Spleen (tissue), 11 donors: ENCODE measurements around the gene SPTLC1. TPM values are rescaled to one million over a fixed set of nuclear protein-coding genes. Genes with fewer than 3 reads are reported as not detected.
"Not testable (repeated sequence)": the region's sequence is repeated elsewhere in the genome, so short reads cannot be mapped to it uniquely, and the experiment has no call there.

Experiments
- DNase-seq: peaks from one replicate; pipeline ENCODE4 v3.0.0-alpha.2; 2020
- H3K27ac ChIP-seq, 8 donors: fragments of 200-600 bp; sonication (generic) in 7 of 8; 1 replicate in 4 of 8; 2 replicates in 4 of 8; pipeline versions ENCODE4 v1.5.0 to v1.8.0; 2016 to 2021; ENCODE audit warnings: inconsistent platforms in 4 of 8, mild to moderate bottlenecking in 4 of 8, moderate library complexity in 1 of 8
- H3K27me3 ChIP-seq, 7 donors: fragments of 200-600 bp; sonication (generic) in 6 of 7; replicated peaks in 1 of 7; 1 replicate in 4 of 7; 2 replicates in 3 of 7; pipeline versions ENCODE4 v1.5.0 to v1.8.0; 2016 to 2021; ENCODE audit warnings: inconsistent platforms in 3 of 7, mild to moderate bottlenecking in 1 of 7
- H3K36me3 ChIP-seq, 6 donors: fragments of 200-600 bp; sonication (generic) in 5 of 6; 1 replicate in 4 of 6; 2 replicates in 2 of 6; pipeline versions ENCODE4 v1.5.0 to v1.8.0; 2016 to 2021; ENCODE audit warnings: inconsistent platforms in 2 of 6
- H3K4me1 ChIP-seq, 6 donors: fragments of 200-600 bp; sonication (generic) in 5 of 6; 1 replicate in 3 of 6; 2 replicates in 3 of 6; pipeline versions ENCODE4 v1.5.0 to v1.8.0; 2016 to 2021; ENCODE audit warnings: inconsistent platforms in 3 of 6
- H3K4me3 ChIP-seq, 8 donors: fragments of 200-600 bp; sonication (generic) in 7 of 8; 1 replicate in 4 of 8; 2 replicates in 4 of 8; pipeline versions ENCODE4 v1.5.0 to v1.8.0; 2016 to 2021; ENCODE audit warnings: inconsistent platforms in 4 of 8, mild to moderate bottlenecking in 4 of 8, moderate library complexity in 2 of 8
- H3K9me3 ChIP-seq, 8 donors: fragments of 200-600 bp; sonication (generic) in 7 of 8; 1 replicate in 4 of 8; 2 replicates in 4 of 8; pipeline versions ENCODE4 v1.5.0 to v1.8.0; 2016 to 2021; ENCODE audit warnings: inconsistent platforms in 4 of 8
- POLR2A ChIP-seq, 3 donors: fragments of 450-650 bp; IDR thresholded peaks; one replicate each; pipeline ENCODE4 v1.5.1; 2017; ENCODE audit warnings: antibody characterized with exemption in 3 of 3, mild to moderate bottlenecking in 1 of 3
- POLR2AphosphoS5 ChIP-seq, 3 donors: sonication (generic); formaldehyde crosslinking; IDR thresholded peaks; one replicate each; pipeline ENCODE4 v1.5.1; 2017; ENCODE audit warnings: antibody characterized with exemption in 3 of 3
- WGBS, 5 donors: extraction: QIAGEN DNeasy Blood & Tissue Kit in 3 of 5; methylation state at CpG; one replicate each; pipeline versions ENCODE4 v1.1.5 to v1.1.7; 2013 to 2018; 5-methylcytosine and 5-hydroxymethylcytosine counted together
- intact Hi-C: fragments of 100-400 bp; cut with DNase I; formaldehyde crosslinking; loops from one replicate; pipeline ENCODE4 v1.15.0; 2023; ENCODE audit warnings: low total_unique reads
- polyA plus RNA-seq, 3 donors: library from polyadenylated mRNA; stranded (reverse); fragments of 200-250 nt; gene quantifications; one replicate each; pipeline ENCODE4 v1.2.1, GENCODE V29; 2013
- total RNA-seq, 7 donors: library from RNA; depleted of rRNA in 3 of 7; stranded (reverse); fragments of >200 nt in 3 of 7; fragmentation: NEBNext Ultra II Directional in 4 of 7; extraction: Animal tissue kit (Norgen Biotek cat#: 25700) in 4 of 7; gene quantifications; one replicate each; pipeline versions ENCODE4 v1.1.0 to v1.2.1, GENCODE V29; 2016 to 2021
- TF ChIP-seq, protein P1 (sequence below), 11 experiments: fragments of 200-600 bp in 7 of 11; fragments of 450-650 bp in 4 of 11; sonication (generic) in 4 of 11; IDR thresholded peaks in 8 of 11; conservative IDR thresholded peaks in 3 of 11; 1 replicate in 7 of 11; 2 replicates in 4 of 11; pipeline versions ENCODE4 v1.4.0 to v1.8.0; 2016 to 2021; ENCODE audit warnings: antibody characterized with exemption in 11 of 11, inconsistent platforms in 4 of 11, mild to moderate bottlenecking in 1 of 11
- donor health status: healthy with polysubstance abuse.
- donor health status: DM: no; HTN: no; CAD: no; lungs with moderate emphysema.
- donor health status: DM: no; HTN: no; CAD: no.
- donor health status: Bipolar disorder and iron deficiency.
- donor health status: healthy.
- donor health status: DM: no; HTN: no; CAD: no.
- donor health status: DM: yes; HTN: yes; CAD: no.

The SPTLC1 gene
- total and polyA plus RNA-seq, 10 donors = 15.9 to 75.1 (median 58.4) TPM

DNA sequence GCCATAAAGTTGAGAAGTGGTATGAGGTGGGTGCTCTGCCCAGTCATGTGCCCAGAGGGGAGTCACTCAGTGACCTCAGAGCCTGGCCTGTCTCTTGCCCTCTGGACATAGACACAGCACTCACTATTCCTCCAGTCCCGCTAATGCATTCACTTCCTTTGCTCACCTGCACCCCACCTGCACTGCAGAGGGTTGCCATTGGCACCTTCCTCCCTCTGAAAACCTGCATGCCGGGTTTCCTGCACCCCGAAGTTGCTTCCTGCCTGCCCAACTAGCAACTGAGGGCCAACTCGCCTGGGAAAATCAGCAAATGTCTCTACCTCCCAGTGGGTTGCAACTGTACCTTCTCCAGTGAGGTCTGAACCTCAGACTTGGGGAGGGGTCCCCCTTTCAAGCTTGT, 48.1 kb upstream of the SPTLC1 start:
- WGBS, 5 donors = 75 to 88% (median 81%) methylated on average over 4 of the region's 4 CpGs
- no peak overlapping the region for H3K4me3 ChIP-seq
- H3K4me1 ChIP-seq = no peaks in the 10 kb centered on the region
- peaks cover 0 to 4% (median 0%) of the 10 kb centered on the region in 7 donors for H3K27me3 ChIP-seq
- TF ChIP-seq, protein P1, sequence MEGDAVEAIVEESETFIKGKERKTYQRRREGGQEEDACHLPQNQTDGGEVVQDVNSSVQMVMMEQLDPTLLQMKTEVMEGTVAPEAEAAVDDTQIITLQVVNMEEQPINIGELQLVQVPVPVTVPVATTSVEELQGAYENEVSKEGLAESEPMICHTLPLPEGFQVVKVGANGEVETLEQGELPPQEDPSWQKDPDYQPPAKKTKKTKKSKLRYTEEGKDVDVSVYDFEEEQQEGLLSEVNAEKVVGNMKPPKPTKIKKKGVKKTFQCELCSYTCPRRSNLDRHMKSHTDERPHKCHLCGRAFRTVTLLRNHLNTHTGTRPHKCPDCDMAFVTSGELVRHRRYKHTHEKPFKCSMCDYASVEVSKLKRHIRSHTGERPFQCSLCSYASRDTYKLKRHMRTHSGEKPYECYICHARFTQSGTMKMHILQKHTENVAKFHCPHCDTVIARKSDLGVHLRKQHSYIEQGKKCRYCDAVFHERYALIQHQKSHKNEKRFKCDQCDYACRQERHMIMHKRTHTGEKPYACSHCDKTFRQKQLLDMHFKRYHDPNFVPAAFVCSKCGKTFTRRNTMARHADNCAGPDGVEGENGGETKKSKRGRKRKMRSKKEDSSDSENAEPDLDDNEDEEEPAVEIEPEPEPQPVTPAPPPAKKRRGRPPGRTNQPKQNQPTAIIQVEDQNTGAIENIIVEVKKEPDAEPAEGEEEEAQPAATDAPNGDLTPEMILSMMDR (IDR thresholded peaks at IDR 0.05 in 8 of 11, conservative IDR thresholded peaks at IDR 0.05 in 3 of 11) = no peak
- no peak for TF ChIP-seq POLR2AphosphoS5 (IDR thresholded peaks at IDR 0.05)
- no peak for TF ChIP-seq POLR2A (IDR thresholded peaks at IDR 0.05)
- no peaks in the 10 kb centered on the region for H3K36me3 ChIP-seq
- no peak for DNase-seq
- peaks cover 0 to 26% (median 21%) of the 10 kb centered on the region in 8 donors for H3K9me3 ChIP-seq
- H3K27ac ChIP-seq = no peak overlapping the region
- intact Hi-C loops = no loop called here

DNA sequence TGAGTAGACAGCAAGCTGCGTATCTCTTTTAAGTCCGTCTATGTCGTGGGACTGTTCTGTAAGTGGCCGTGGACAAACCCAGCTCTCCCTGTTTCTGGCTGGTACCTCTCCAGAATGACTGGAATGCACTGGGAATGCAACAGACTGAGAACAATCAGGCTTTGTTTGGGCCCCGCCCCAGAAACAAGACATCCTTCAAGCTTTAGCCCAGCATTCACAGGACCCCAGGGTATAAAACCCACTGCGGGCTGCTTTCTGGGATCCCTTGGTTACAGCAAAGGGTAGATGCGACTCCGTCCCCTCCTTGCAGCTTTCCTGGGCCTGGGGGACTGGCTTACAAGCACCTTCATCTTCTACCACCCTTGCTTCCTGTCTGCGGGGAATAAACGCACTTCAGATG, 45.6 kb upstream of the SPTLC1 start:
- Histone ChIP-seq H3K36me3 (no peaks in the 10 kb centered on the region), H3K4me1 (no peaks in the 10 kb centered on the region), H3K27ac (no peak overlapping the region), H3K9me3 (peaks cover 0 to 19% (median 18%) of the 10 kb centered on the region in 8 donors), H3K27me3 (peaks cover 0 to 8% (median 0%) of the 10 kb centered on the region in 7 donors), H3K4me3 (no peak overlapping the region)
- intact Hi-C loops = no loop called here
- DNase-seq = no peak
- 92 to 96% (median 94%) methylated on average over 10 of the region's 10 CpGs for WGBS, 5 donors
- TF ChIP-seq, protein P1 (IDR thresholded peaks at IDR 0.05 in 8 of 11, conservative IDR thresholded peaks at IDR 0.05 in 3 of 11) = no peak
- TF ChIP-seq POLR2A (IDR thresholded peaks at IDR 0.05) (no peak), POLR2AphosphoS5 (IDR thresholded peaks at IDR 0.05) (no peak)

DNA sequence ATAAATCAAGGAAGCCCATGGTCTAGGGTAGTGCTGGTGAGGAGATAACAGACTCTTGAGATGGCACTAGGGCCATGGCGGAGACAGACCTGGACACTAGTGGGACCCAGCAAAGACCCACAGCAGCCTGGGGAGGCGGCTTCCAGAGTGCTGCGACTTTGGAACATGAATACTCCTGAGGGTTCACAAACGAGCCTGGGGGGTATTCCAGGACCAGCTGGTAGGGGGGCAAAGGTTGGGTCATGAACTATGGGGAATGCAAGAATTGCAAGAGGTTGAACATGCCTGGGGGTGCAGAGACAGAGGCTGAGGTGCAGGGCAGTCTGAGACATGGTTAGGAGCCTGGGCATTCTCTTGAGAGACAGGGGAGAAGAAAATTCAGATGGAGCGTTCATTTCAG, 43.8 kb upstream of the SPTLC1 start:
- intact Hi-C loops = no loop called here
- no peak for DNase-seq
- 80 to 87% (median 85%) methylated on average over 5 of the region's 5 CpGs for WGBS, 5 donors
- TF ChIP-seq POLR2A (IDR thresholded peaks at IDR 0.05) = no peak
- TF ChIP-seq, protein P1 (IDR thresholded peaks at IDR 0.05 in 8 of 11, conservative IDR thresholded peaks at IDR 0.05 in 3 of 11) = no peak
- TF ChIP-seq POLR2AphosphoS5 (IDR thresholded peaks at IDR 0.05) = no peak
- no peak overlapping the region for H3K27ac ChIP-seq
- peaks cover 0 to 2% (median under 1%) of the 10 kb centered on the region in 8 donors for H3K9me3 ChIP-seq
- H3K4me1 ChIP-seq = no peaks in the 10 kb centered on the region
- H3K36me3 ChIP-seq = no peaks in the 10 kb centered on the region
- H3K27me3 ChIP-seq = peaks cover 0 to 8% (median 0%) of the 10 kb centered on the region in 7 donors
- no peak overlapping the region for H3K4me3 ChIP-seq

DNA sequence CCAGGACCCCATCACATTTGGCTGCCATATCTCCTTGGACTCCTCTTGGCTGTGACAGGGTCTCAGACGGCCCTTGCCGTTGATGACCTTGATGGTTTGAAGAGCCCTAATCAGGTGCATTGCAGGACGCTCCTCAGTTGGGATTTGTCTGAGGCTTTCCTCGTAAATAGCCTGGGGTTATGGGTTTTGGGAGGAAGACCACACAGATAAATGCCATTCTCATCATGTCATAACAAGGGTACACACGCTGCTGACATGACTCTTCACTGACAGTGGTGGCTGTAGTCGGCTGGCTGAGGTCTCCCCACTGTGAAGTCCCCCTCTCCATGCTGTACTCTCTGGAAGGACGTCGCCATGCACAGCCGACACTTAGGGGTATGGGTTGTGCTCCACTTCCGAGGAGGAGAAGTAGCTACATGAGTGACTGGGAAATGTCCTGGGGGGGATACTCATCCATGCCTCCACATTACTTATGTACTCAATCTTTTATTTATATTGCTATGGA, 42.9 kb upstream of the SPTLC1 start:
- Histone ChIP-seq H3K36me3 (no peaks in the 10 kb centered on the region), H3K4me1 (no peaks in the 10 kb centered on the region), H3K27ac (no peak overlapping the region), H3K27me3 (peaks cover 0 to 8% (median 0%) of the 10 kb centered on the region in 7 donors), H3K9me3 (no peaks in the 10 kb centered on the region), H3K4me3 (no peak overlapping the region)
- intact Hi-C loops = no loop called here
- TF ChIP-seq POLR2A (IDR thresholded peaks at IDR 0.05) (no peak), POLR2AphosphoS5 (IDR thresholded peaks at IDR 0.05) (no peak)
- TF ChIP-seq, protein P1 (IDR thresholded peaks at IDR 0.05 in 8 of 11, conservative IDR thresholded peaks at IDR 0.05 in 3 of 11) = no peak
- DNase-seq = peak; percentile 29
- 78 to 88% (median 87%) methylated on average over 6 to 10 of the region's 10 CpGs for whole genome bisulfite sequencing, 5 donors

DNA sequence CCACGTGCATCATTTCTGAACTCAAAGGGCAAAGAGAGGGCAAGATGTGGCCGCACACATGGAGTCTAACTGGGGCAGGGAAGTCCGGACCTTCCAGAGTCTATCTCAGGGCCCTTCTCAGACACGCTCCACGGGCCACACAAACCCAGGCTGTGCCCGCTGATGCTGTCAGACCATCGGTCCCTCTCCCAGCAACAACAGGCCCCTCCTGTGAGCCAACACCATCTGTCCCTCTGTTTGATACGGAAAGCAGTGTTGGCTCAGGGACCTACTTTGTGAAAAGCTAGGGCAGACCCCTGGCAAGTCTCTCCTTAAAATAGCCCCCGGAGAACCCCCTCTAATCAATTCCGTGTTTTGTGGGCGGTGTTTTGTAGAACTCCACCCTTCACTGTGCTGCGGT, 40.5 kb upstream of the SPTLC1 start:
- H3K4me3 ChIP-seq, H3K4me1 ChIP-seq, H3K9me3 ChIP-seq, H3K27me3 ChIP-seq, H3K36me3 ChIP-seq, DNase-seq, H3K27ac ChIP-seq, intact Hi-C loops: not testable (repeated sequence)
- WGBS, 5 donors = 77 to 94% (median 90%) methylated on average over 11 to 12 of the region's 12 CpGs
